ENCODE measurements around the gene MAP3K6. TPM values are rescaled to one million over a fixed set of nuclear protein-coding genes. Genes with fewer than 3 reads are reported as not detected.
A peak's percentile ranks its signal among the peaks of the same experiment; 100 is the strongest.

Gene MAP3K6
- total and polyA plus RNA-seq, 11 donors: 21.1 to 77.0 (median 47.5) TPM

DNA sequence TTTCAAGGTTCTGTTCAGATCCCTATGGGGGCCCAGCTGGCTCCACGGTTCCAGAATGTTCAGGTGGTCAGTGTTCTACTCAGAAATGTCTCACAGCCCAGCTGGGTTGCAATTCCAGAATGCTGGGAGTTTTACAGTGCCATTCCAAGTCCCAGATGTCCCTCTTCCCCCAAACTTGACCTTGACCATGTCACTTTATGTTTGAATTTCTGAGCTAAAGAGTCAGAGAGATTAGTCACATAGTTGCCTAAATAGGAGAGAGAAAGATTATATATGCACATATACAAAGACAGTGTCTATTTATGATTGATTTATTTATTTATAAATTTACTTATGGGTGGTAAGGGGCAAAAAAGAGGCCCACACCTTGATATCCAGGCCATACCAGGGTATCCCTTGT lies 28.2 kb upstream of the MAP3K6 start:
- Histone ChIP-seq H3K36me3 (no peaks in the 10 kb centered on the region), H3K4me3 (no peak overlapping the region), H3K27ac (peak overlapping the region in 2 of 12 donors; percentile 19 to 26), H3K9me3 (no peaks in the 10 kb centered on the region), H3K4me1 (peaks cover 7 to 67% (median 43%) of the 10 kb centered on the region in 12 donors), H3K27me3 (no peaks in the 10 kb centered on the region)
- 71 to 93% (median 86%) methylated on average over 1 of the region's 1 CpG for WGBS, 4 donors
- intact Hi-C loops (cut with DNase I): loop anchor here (1.0 to 10.0 kb wide), 15 partner anchors 38 to 350 kb away; no protein-coding TSS in a partner anchor
- no peak for DNase-seq
- ATAC-seq: no peak
- no peak for TF ChIP-seq POLR2A (IDR thresholded peaks at IDR 0.05)
- TF ChIP-seq, protein P1, sequence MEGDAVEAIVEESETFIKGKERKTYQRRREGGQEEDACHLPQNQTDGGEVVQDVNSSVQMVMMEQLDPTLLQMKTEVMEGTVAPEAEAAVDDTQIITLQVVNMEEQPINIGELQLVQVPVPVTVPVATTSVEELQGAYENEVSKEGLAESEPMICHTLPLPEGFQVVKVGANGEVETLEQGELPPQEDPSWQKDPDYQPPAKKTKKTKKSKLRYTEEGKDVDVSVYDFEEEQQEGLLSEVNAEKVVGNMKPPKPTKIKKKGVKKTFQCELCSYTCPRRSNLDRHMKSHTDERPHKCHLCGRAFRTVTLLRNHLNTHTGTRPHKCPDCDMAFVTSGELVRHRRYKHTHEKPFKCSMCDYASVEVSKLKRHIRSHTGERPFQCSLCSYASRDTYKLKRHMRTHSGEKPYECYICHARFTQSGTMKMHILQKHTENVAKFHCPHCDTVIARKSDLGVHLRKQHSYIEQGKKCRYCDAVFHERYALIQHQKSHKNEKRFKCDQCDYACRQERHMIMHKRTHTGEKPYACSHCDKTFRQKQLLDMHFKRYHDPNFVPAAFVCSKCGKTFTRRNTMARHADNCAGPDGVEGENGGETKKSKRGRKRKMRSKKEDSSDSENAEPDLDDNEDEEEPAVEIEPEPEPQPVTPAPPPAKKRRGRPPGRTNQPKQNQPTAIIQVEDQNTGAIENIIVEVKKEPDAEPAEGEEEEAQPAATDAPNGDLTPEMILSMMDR (IDR thresholded peaks at IDR 0.05): no peak

GRCh38 chr1:27394282-27394658 lies 27.5 kb upstream of the MAP3K6 start:
- Histone ChIP-seq H3K4me3 (no peak overlapping the region), H3K27ac (no peak overlapping the region), H3K9me3 (no peaks in the 10 kb centered on the region), H3K4me1 (peaks cover 7 to 60% (median 37%) of the 10 kb centered on the region in 12 donors), H3K27me3 (no peaks in the 10 kb centered on the region), H3K36me3 (no peaks in the 10 kb centered on the region)
- no peak for ATAC-seq
- intact Hi-C loops (cut with DNase I): loop anchor here (1.0 to 10.0 kb wide), 13 partner anchors 37 to 349 kb away; no protein-coding TSS in a partner anchor
- TF ChIP-seq, protein P1 (IDR thresholded peaks at IDR 0.05): no peak
- TF ChIP-seq POLR2A (IDR thresholded peaks at IDR 0.05): no peak
- no peak for DNase-seq
- WGBS, 4 donors: 94 to 98% (median 97%) methylated on average over 9 of the region's 9 CpGs

- H3K27ac ChIP-seq: no peak overlapping the region
- ATAC-seq: no peak
- intact Hi-C loops (cut with DNase I): loop anchor here (1.0 to 10.0 kb wide), 14 partner anchors 29 to 349 kb away; no protein-coding TSS in a partner anchor
These were observed 27.0 kb upstream of the MAP3K6 start for GRCh38 chr1:27393641-27394281.

More at GRCh38 chr1:27393641-27394281, 27.0 kb upstream of the MAP3K6 start:
- DNase-seq: no peak
- TF ChIP-seq, protein P1 (IDR thresholded peaks at IDR 0.05): no peak
- no peak for TF ChIP-seq POLR2A (IDR thresholded peaks at IDR 0.05)
- Histone ChIP-seq H3K27me3 (no peaks in the 10 kb centered on the region), H3K4me1 (peaks cover 7 to 56% (median 32%) of the 10 kb centered on the region in 12 donors), H3K36me3 (no peaks in the 10 kb centered on the region), H3K4me3 (no peak overlapping the region), H3K9me3 (no peaks in the 10 kb centered on the region)
- WGBS, 4 donors: 95 to 97% (median 96%) methylated on average over 12 to 18 of the region's 18 CpGs
